Activated T-cell treated with anti-CD3 and anti-CD28 coated beads, Interleukin-2, amount 50 U/mL, for 48 hours (primary cell): ENCODE results near the gene CLDN11.

Experiments
- DNase-seq, 2 experiments: peaks; one replicate each; pipeline ENCODE4 v3.0.0-alpha.2; 2020

Gene CLDN11

GRCh38 chr3:170473358-170473757 is 54.7 kb downstream of the CLDN11 start:
- DNase-seq: no peak

GRCh38 chr3:170475092-170475685 is 56.5 kb downstream of the CLDN11 start:
- DNase-seq: no peak

GRCh38 chr3:170476291-170476690 is 57.6 kb downstream of the CLDN11 start:
- no peak for DNase-seq

- no peak for DNase-seq
Observed at GRCh38 chr3:170477395-170477794, 58.7 kb downstream of the CLDN11 start.

GRCh38 chr3:170480111-170480510 is 61.4 kb downstream of the CLDN11 start:
- DNase-seq: no peak

GRCh38 chr3:170482199-170482598 is 63.5 kb downstream of the CLDN11 start:
- DNase-seq: no peak

GRCh38 chr3:170483485-170484262 is 65.0 kb downstream of the CLDN11 start:
- DNase-seq: no peak
